Osteoblast (primary cell): ENCODE results near the gene DPP6. TPM values are rescaled to one million over a fixed set of nuclear protein-coding genes. Genes with fewer than 3 reads are reported as not detected.

Experiments used
- DNase-seq: peaks from one replicate; pipeline ENCODE4 v3.0.0; 2011; ENCODE audit warnings: low spot score, mixed read lengths; ENCODE audit not compliant: insufficient read length; ENCODE audit errors: missing footprints
- H2AFZ ChIP-seq: 2 replicates; pipeline ENCODE4 v1.6.0; 2011; ENCODE audit warnings: mild to moderate bottlenecking, low read length
- H3K27ac ChIP-seq: 2 replicates; pipeline ENCODE4 v1.5.1; 2011; ENCODE audit warnings: mild to moderate bottlenecking, low read depth, low read length, moderate library complexity
- H3K27me3 ChIP-seq: 2 replicates; pipeline ENCODE4 v1.6.0; 2012; ENCODE audit warnings: mild to moderate bottlenecking, control low read depth, inconsistent platforms, low read length, moderate library complexity; ENCODE audit not compliant: insufficient read depth
- H3K36me3 ChIP-seq: 2 replicates; pipeline ENCODE4 v1.5.1; 2011; ENCODE audit warnings: mild to moderate bottlenecking, low read length, control low read depth, moderate library complexity; ENCODE audit not compliant: insufficient read depth
- H3K4me1 ChIP-seq: 2 replicates; pipeline ENCODE4 v1.5.1; 2011; ENCODE audit warnings: mild to moderate bottlenecking, low read length, control low read depth, moderate library complexity; ENCODE audit not compliant: insufficient read depth
- H3K4me2 ChIP-seq: 2 replicates; pipeline ENCODE4 v1.6.0; 2011; ENCODE audit warnings: mild to moderate bottlenecking, low read length; ENCODE audit not compliant: insufficient read depth
- H3K4me3 ChIP-seq: fragments of 200-600 bp; sonication (generic); 3 replicates; pipeline ENCODE4 v1.5.1; 2012; ENCODE audit warnings: mild to moderate bottlenecking, low read length, inconsistent platforms; ENCODE audit not compliant: insufficient read depth
- H3K79me2 ChIP-seq: 2 replicates; pipeline ENCODE4 v1.6.0; 2012; ENCODE audit warnings: mild to moderate bottlenecking, low read length, control low read depth, inconsistent platforms; ENCODE audit not compliant: insufficient read depth
- H3K9me3 ChIP-seq: 2 replicates; pipeline ENCODE4 v1.5.1; 2011; ENCODE audit warnings: low read depth, low read length, control low read depth
- H4K20me1 ChIP-seq: 2 replicates; pipeline ENCODE4 v1.6.0; 2012; ENCODE audit warnings: mild to moderate bottlenecking, low read length, control low read depth; ENCODE audit not compliant: insufficient read depth
- CTCF ChIP-seq: IDR thresholded peaks from 2 replicates; pipeline ENCODE4 v1.5.1; 2011; ENCODE audit warnings: mild to moderate bottlenecking, low read depth, low read length, moderate library complexity; ENCODE audit errors: extremely low read depth
- total RNA-seq: library from RNA; depleted of rRNA; stranded (reverse); fragments of >200 nt; gene quantifications from 2 replicates; pipeline ENCODE4 v1.2.3, GENCODE V29; 2012

DPP6 gene
- total RNA-seq, 1 donor: not detected

GRCh38 chr7:154426778-154427177 lies 374.6 kb downstream of the DPP6 start:
- no peaks in the 10 kb centered on the region for H3K27me3 ChIP-seq
- H4K20me1 ChIP-seq: no peaks in the 10 kb centered on the region
- no peak for DNase-seq
- H3K36me3 ChIP-seq: no peaks in the 10 kb centered on the region
- H3K79me2 ChIP-seq: no peaks in the 10 kb centered on the region
- no peak overlapping the region for H3K27ac ChIP-seq
- H3K9me3 ChIP-seq: no peaks in the 10 kb centered on the region
- no peak overlapping the region for H2AFZ ChIP-seq
- no peak for TF ChIP-seq CTCF
- no peak overlapping the region for H3K4me2 ChIP-seq
- H3K4me1 ChIP-seq: no peaks in the 10 kb centered on the region
- H3K4me3 ChIP-seq: no peak overlapping the region

- Histone ChIP-seq H3K36me3 (no peaks in the 10 kb centered on the region), H3K4me1 (no peaks in the 10 kb centered on the region), H3K4me2 (no peak overlapping the region), H3K79me2 (no peaks in the 10 kb centered on the region), H4K20me1 (no peaks in the 10 kb centered on the region), H3K27me3 (no peaks in the 10 kb centered on the region), H3K9me3 (no peaks in the 10 kb centered on the region), H2AFZ (no peak overlapping the region), H3K27ac (no peak overlapping the region), H3K4me3 (no peak overlapping the region)
- DNase-seq: no peak
- no peak for TF ChIP-seq CTCF
These were observed 375.3 kb downstream of the DPP6 start for GRCh38 chr7:154427533-154427932.

GRCh38 chr7:154429666-154430404 lies 377.6 kb downstream of the DPP6 start:
- no peaks in the 10 kb centered on the region for H3K4me1 ChIP-seq
- DNase-seq: no peak
- H2AFZ ChIP-seq: no peak overlapping the region
- no peak overlapping the region for H3K27ac ChIP-seq
- H4K20me1 ChIP-seq: no peaks in the 10 kb centered on the region
- H3K36me3 ChIP-seq: no peaks in the 10 kb centered on the region
- no peaks in the 10 kb centered on the region for H3K9me3 ChIP-seq
- TF ChIP-seq CTCF: no peak
- no peak overlapping the region for H3K4me3 ChIP-seq
- H3K27me3 ChIP-seq: no peaks in the 10 kb centered on the region
- H3K4me2 ChIP-seq: no peak overlapping the region
- no peaks in the 10 kb centered on the region for H3K79me2 ChIP-seq

- no peak for DNase-seq
- Histone ChIP-seq H3K27me3 (no peaks in the 10 kb centered on the region), H3K4me1 (no peaks in the 10 kb centered on the region), H3K4me2 (no peak overlapping the region), H3K9me3 (peaks cover 2% of the 10 kb centered on the region), H3K36me3 (no peaks in the 10 kb centered on the region), H3K4me3 (no peak overlapping the region), H2AFZ (no peak overlapping the region), H3K79me2 (no peaks in the 10 kb centered on the region), H3K27ac (no peak overlapping the region), H4K20me1 (no peaks in the 10 kb centered on the region)
- no peak for TF ChIP-seq CTCF
These were observed 378.4 kb downstream of the DPP6 start for GRCh38 chr7:154430640-154431039.
